ENCODE data around the gene LRRC4B. TPM values are rescaled to one million over a fixed set of nuclear protein-coding genes. Genes with fewer than 3 reads are reported as not detected.

The LRRC4B gene
- total RNA-seq, 2 donors from 2014 or later: 0.26 to 10.5 TPM

DNA sequence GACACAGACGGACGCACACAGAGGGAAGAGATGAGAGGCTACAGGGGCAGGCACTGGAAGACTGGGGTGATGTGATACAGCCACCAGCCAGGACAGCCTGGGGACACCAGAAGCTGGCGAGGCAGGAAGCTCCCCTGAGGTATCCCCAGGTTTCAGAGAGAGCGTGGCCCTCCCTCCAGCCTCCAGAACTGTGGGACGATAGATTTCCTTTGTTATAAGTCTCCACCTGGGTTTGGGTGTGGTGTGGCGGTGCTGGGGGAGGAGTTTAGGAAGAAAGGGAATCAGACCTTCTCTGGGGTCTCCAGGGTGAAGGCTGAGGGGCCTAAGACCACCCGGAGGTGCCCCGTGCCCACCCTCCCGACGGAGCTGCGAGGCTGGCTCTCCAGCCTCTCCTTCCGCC lies 51.8 kb downstream of the LRRC4B start:
- WGBS, 2 donors: 30 to 39% methylated on average over 12 of the region's 12 CpGs

DNA sequence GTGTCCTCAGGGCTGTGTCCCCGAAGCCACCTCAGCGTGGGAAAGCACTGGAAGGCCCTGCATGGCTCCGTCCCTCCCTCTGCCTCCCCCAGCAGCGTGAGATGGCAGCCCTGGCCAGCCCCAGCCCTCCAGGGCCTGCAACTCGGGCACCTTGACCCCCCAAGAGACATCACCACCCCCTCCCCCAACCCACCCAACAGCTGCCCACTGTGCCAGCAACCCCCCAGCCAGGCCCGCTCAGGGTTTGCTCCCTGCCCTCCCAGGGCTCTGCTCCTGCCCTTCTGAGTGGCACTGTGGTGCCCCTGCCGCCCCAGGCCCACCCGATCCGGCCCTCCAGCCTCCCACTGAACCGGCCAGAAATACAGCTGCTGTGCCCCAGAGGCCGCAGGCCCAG lies 53.1 kb downstream of the LRRC4B start:
- H3K27me3 ChIP-seq: no peaks in the 10 kb centered on the region
- H3K27ac ChIP-seq: no peak overlapping the region
- WGBS, 2 donors: 61 to 85% methylated on average over 4 to 10 of the region's 11 CpGs
- intact Hi-C loops (cut with DNase I): loop anchor here (10.0 kb wide), 1 partner anchor 600 kb away; no protein-coding TSS in a partner anchor
- H3K4me1 ChIP-seq: peaks cover 7% of the 10 kb centered on the region
- H3K4me3 ChIP-seq: no peak overlapping the region
- H3K9me3 ChIP-seq: no peaks in the 10 kb centered on the region
- no peaks in the 10 kb centered on the region for H3K36me3 ChIP-seq (replicated peaks in 1 of 2; ENCODE audit: insufficient read depth in 1 of 2, low read depth in 2 of 2)
- no peak for TF ChIP-seq POLR2A (IDR thresholded peaks at IDR 0.05)
- TF ChIP-seq, protein P1, sequence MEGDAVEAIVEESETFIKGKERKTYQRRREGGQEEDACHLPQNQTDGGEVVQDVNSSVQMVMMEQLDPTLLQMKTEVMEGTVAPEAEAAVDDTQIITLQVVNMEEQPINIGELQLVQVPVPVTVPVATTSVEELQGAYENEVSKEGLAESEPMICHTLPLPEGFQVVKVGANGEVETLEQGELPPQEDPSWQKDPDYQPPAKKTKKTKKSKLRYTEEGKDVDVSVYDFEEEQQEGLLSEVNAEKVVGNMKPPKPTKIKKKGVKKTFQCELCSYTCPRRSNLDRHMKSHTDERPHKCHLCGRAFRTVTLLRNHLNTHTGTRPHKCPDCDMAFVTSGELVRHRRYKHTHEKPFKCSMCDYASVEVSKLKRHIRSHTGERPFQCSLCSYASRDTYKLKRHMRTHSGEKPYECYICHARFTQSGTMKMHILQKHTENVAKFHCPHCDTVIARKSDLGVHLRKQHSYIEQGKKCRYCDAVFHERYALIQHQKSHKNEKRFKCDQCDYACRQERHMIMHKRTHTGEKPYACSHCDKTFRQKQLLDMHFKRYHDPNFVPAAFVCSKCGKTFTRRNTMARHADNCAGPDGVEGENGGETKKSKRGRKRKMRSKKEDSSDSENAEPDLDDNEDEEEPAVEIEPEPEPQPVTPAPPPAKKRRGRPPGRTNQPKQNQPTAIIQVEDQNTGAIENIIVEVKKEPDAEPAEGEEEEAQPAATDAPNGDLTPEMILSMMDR (IDR thresholded peaks at IDR 0.05): no peak
- ATAC-seq (no peak), DNase-seq (no peak)

More for the DNA sequence above, 51.8 kb downstream of the LRRC4B start:
- ATAC-seq (no peak), DNase-seq (no peak)
- no peak overlapping the region for H3K4me3 ChIP-seq
- no peaks in the 10 kb centered on the region for H3K4me1 ChIP-seq
- no peaks in the 10 kb centered on the region for H3K36me3 ChIP-seq (replicated peaks in 1 of 2; ENCODE audit: insufficient read depth in 1 of 2, low read depth in 2 of 2)
- no peaks in the 10 kb centered on the region for H3K9me3 ChIP-seq
- H3K27ac ChIP-seq: no peak overlapping the region
- intact Hi-C loops (cut with DNase I): loop anchor here (10.0 kb wide), 1 partner anchor 598 kb away; no protein-coding TSS in a partner anchor
- peaks cover 0 to 5% of the 10 kb centered on the region in 2 donors for H3K27me3 ChIP-seq
- TF ChIP-seq, protein P1 (IDR thresholded peaks at IDR 0.05): no peak
- no peak for TF ChIP-seq POLR2A (IDR thresholded peaks at IDR 0.05)

DNA sequence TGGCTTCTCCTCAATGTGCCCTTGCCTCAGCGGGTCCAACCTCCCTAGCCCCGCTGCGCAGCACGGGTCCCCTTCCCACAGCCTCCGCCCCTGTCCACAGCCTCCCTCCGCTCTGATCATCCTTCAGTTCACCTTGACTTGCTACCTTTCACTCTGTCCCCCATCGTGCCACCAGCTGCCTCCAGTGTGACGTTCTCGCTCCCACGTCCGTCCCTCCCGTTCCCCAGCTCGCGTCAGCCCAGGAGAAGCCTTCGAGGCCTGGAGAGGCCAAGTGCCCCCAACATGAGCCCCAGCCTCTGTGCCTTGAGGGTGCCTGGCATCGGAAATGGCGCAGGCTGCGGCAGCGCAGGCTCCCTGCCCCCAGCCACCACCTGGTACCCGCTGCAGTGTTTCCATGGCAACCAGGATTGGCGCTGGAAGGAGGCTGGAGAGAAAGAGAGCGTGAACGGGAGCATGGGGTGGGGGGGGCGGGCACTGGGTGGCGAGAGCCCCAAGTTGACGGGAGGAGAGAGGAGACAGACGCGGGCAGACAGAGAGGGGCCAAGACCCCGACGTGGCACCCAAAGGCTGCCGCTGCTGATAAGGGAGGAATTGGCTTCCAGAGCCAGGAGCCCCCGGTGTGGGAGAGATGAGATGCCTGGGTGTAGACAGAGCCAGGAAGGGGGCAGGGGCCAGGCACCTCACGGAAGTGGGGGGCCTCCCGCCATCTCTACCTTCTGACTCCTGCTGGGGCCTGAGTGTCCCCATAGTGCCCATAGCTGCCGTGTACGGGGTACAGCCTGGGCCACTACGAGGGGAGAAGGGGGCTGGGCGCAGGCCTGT lies 53.7 kb downstream of the LRRC4B start:
- Histone ChIP-seq H3K9me3 (no peaks in the 10 kb centered on the region), H3K27me3 (no peaks in the 10 kb centered on the region), H3K4me1 (peaks cover 9% of the 10 kb centered on the region), H3K27ac (no peak overlapping the region), H3K4me3 (no peak overlapping the region), H3K36me3 (replicated peaks in 1 of 2; ENCODE audit: insufficient read depth in 1 of 2, low read depth in 2 of 2) (no peaks in the 10 kb centered on the region)
- ATAC-seq (no peak), DNase-seq (peak in 1 of 4 donors; percentile 25)
- TF ChIP-seq, protein P1 (IDR thresholded peaks at IDR 0.05): no peak
- TF ChIP-seq POLR2A (IDR thresholded peaks at IDR 0.05): no peak
- WGBS, 2 donors: 29 to 33% methylated on average over 24 to 35 of the region's 38 CpGs
- intact Hi-C loops (cut with DNase I): loop anchor here (10.0 kb wide), 1 partner anchor 600 kb away; no protein-coding TSS in a partner anchor

DNA sequence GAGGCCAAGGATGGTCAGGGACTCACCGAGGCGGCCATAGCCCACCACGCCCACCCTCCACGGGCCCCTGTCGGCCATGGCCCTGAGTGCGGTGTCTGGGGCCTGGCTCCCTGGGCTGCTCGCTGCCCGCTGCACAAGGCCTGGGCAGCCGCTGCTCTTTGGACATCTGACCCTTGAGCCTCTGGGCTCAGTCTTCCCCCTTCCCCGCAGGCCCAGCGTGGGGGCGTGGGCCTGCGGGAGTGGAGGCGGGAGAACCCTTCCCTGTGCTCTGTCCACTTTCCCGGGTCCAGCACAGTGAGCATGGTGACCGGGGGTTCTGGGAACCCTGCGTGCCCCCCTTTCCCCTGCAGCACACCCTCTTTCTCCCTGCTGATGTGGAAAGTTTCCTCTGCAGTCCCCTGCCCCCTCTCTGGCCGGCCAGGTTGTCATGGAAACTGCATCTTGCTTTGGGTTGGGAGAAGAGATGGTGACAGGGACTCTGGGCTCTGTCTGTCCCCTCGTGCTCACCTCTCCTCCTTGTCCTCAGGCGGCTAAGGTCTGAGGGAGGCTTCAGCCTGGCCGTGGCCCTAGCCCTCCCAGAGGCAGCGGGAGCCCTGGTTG lies 54.4 kb downstream of the LRRC4B start, which contains the start of gene ASPDH:
ASPDH (minus strand) TSS at position 168 of the 600 bp plus-strand sequence; CDS start at position 78, 90 bp downstream.
- Histone ChIP-seq H3K4me3 (no peak within 1 kb of the TSS), H3K27ac (no peak within 1 kb of the TSS), H3K36me3 (replicated peaks in 1 of 2; ENCODE audit: insufficient read depth in 1 of 2, low read depth in 2 of 2) (no peaks in the 10 kb centered on the region), H3K27me3 (no peaks in the 10 kb centered on the region), H3K4me1 (peaks cover 9% of the 10 kb centered on the region), H3K9me3 (no peaks in the 10 kb centered on the region)
- no peak for DNase-seq
- ATAC-seq: no peak
- WGBS, 2 donors: 23 to 39% methylated on average over 9 to 22 of the region's 22 CpGs
- intact Hi-C loops (cut with DNase I): loop anchor here (10.0 kb wide), 1 partner anchor 601 kb away; no protein-coding TSS in a partner anchor
- no peak for TF ChIP-seq POLR2A (IDR thresholded peaks at IDR 0.05)
- TF ChIP-seq, protein P1 (IDR thresholded peaks at IDR 0.05): no peak
